Measurements from ENCODE around the gene EID2.

Gene EID2

DNA sequence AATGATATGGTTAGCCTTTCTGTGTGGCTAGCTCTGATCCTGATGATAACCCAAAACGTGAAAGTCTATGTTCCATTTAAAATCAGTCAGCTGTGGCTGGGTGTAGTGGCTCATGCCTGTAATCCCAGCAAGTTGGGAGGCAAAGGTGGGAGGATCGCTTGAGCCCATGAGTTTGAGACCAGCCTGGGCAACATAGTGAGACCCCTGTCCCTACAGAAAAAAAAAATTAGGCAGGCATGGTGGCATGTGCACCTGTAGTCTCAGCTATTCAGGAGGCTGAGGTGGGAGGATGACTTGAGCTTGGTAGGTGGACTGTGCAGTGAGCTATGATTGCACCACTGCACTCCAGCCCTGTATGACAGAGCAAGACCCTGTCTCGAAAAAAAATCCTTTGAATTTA, 6.2 kb downstream of the EID2 start:
- H3K36me3 ChIP-seq (ENCODE audit: control insufficient read depth, insufficient read depth, low read length) = no peaks in the 10 kb centered on the region
- no peaks in the 10 kb centered on the region for H3K27me3 ChIP-seq (replicated peaks; ENCODE audit: control insufficient read depth, insufficient read depth, low read length)
- no peak for TF ChIP-seq CTCF (IDR thresholded peaks at IDR 0.05; ENCODE audit: insufficient read depth, low read length, poor library complexity, severe bottlenecking)
- H3K4me3 ChIP-seq (replicated peaks; ENCODE audit: low read depth, low read length) = no peak overlapping the region
- no peak for DNase-seq (ENCODE audit: extremely low read depth, insufficient read length)

GRCh38 chr19:39533003-39533512, 6.9 kb downstream of the EID2 start:
- H3K4me3 ChIP-seq (replicated peaks; ENCODE audit: low read depth, low read length) = no peak overlapping the region
- TF ChIP-seq CTCF (IDR thresholded peaks at IDR 0.05; ENCODE audit: insufficient read depth, low read length, poor library complexity, severe bottlenecking) = no peak

GRCh38 chr19:39532233-39533002, 7.5 kb downstream of the EID2 start, which contains the start of gene EID2B:
EID2B (minus strand) TSS chr19:39532852; CDS start chr19:39532802, 50 bp downstream.
- peak within 1 kb of the TSS; percentile 85 for H3K4me3 ChIP-seq (replicated peaks; ENCODE audit: low read depth, low read length)
- H3K36me3 ChIP-seq (ENCODE audit: control insufficient read depth, insufficient read depth, low read length) = no peaks in the 10 kb centered on the region
- DNase-seq (ENCODE audit: extremely low read depth, insufficient read length) = peak; percentile 88
- H3K27me3 ChIP-seq (replicated peaks; ENCODE audit: control insufficient read depth, insufficient read depth, low read length) = no peaks in the 10 kb centered on the region
- peak; percentile 99 for TF ChIP-seq CTCF (IDR thresholded peaks at IDR 0.05; ENCODE audit: insufficient read depth, low read length, poor library complexity, severe bottlenecking)

More at GRCh38 chr19:39533003-39533512, 6.9 kb downstream of the EID2 start:
- H3K27me3 ChIP-seq (replicated peaks; ENCODE audit: control insufficient read depth, insufficient read depth, low read length) = no peaks in the 10 kb centered on the region
- H3K36me3 ChIP-seq (ENCODE audit: control insufficient read depth, insufficient read depth, low read length) = no peaks in the 10 kb centered on the region
- no peak for DNase-seq (ENCODE audit: extremely low read depth, insufficient read length)

DNA sequence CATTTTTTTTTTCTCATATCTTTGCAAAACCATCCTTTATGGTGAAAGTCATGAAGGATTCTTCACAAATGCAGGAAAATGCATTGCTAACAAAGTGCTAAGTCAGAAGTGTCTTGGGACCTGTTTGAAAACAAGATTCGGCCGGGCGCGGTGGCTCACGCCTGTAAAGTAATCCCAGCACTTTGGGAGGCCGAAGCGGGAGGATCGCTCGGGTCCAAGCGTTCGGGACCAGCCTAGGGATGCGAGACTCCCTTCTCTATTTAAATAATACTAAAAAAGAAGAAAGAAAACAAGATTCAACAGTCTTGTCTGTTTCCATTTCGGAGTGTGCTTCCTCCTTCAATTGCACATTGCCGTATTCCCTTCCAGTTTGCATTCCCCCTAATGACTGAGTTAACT, 8.1 kb downstream of the EID2 start:
- no peaks in the 10 kb centered on the region for H3K36me3 ChIP-seq (ENCODE audit: control insufficient read depth, insufficient read depth, low read length)
- no peak for TF ChIP-seq CTCF (IDR thresholded peaks at IDR 0.05; ENCODE audit: insufficient read depth, low read length, poor library complexity, severe bottlenecking)
- no peak for DNase-seq (ENCODE audit: extremely low read depth, insufficient read length)
- H3K27me3 ChIP-seq (replicated peaks; ENCODE audit: control insufficient read depth, insufficient read depth, low read length) = no peaks in the 10 kb centered on the region
- H3K4me3 ChIP-seq (replicated peaks; ENCODE audit: low read depth, low read length) = peak overlapping the region; percentile 85

- no peaks in the 10 kb centered on the region for H3K27me3 ChIP-seq (replicated peaks; ENCODE audit: control insufficient read depth, insufficient read depth, low read length)
- H3K4me3 ChIP-seq (replicated peaks; ENCODE audit: low read depth, low read length) = no peak overlapping the region
- DNase-seq (ENCODE audit: extremely low read depth, insufficient read length) = no peak
- no peaks in the 10 kb centered on the region for H3K36me3 ChIP-seq (ENCODE audit: control insufficient read depth, insufficient read depth, low read length)
- no peak for TF ChIP-seq CTCF (IDR thresholded peaks at IDR 0.05; ENCODE audit: insufficient read depth, low read length, poor library complexity, severe bottlenecking)
These were observed 14.8 kb downstream of the EID2 start for GRCh38 chr19:39525205-39525604.
